Measurements from ENCODE around the gene LFNG. TPM values are rescaled to one million over a fixed set of nuclear protein-coding genes. Genes with fewer than 3 reads are reported as not detected.

Gene LFNG
- total and polyA plus RNA-seq, 2 donors (not counting 1 experiment from before 2014, with no cell fraction given), result 73.3 to 208 TPM

DNA sequence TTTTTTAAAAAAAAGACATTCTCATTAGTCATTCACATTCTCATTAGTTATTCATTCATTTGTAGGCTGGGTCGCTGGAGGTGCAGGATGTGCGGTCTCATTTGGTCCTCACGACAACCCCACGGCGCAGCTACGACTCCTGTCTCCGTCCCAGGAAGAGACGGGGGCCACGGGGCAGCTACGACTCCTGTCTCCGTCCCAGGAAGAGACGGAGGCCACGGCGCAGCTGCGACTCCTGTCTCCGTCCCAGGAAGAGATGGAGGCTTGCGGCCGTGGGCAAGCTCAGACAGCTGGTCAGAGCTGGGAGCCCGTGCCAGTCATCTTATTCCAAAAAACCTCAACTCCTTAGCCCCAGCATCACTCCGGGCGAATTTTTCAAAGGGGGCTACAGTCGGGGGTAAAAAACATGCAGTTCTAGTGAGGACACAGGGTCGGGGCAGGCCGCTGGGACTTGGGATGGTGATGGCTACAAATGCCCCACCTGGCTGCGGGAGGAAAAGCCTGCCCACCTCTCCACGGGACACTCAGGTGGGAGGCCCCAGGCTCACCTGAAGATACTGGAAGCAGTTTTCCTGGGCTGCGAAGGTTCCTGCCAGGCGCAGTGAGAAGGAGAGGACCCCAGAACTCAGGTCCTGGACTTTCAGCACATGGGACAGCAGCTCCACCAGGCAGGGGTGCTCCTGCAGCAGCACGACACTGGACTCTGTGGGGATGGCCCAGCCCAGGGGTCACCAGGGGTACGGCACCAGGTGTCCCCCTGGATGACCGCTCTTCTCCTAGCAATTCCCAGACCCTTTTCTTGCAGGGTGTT is 27.4 kb downstream of the LFNG start:
- peaks cover 16% of the 10 kb centered on the region for H3K4me1 Mint-ChIP-seq
- Histone ChIP-seq H3K9me3 (ENCODE audit: control extremely low read depth in 1 of 3, control insufficient read depth in 2 of 3, insufficient read depth in 1 of 3, low read length in 2 of 3) (peaks cover 0 to 3% (median 0%) of the 10 kb centered on the region in 3 donors), H2AFZ (ENCODE audit: insufficient read depth, low read depth, low read length, poor library complexity, severe bottlenecking) (no peak overlapping the region), H3K4me2 (replicated peaks; ENCODE audit: low read depth, low read length, poor library complexity, severe bottlenecking) (no peak overlapping the region), H3K27me3 (replicated peaks in 1 of 4; ENCODE audit: control extremely low read depth in 1 of 4, control insufficient read depth in 3 of 4, insufficient read depth in 4 of 4, low read length in 3 of 4) (no peaks in the 10 kb centered on the region), H3K27ac (ENCODE audit: low read length in 2 of 2) (no peak overlapping the region), H4K20me1 (ENCODE audit: control insufficient read depth, insufficient read depth, low read length, poor library complexity, severe bottlenecking) (peaks cover 6% of the 10 kb centered on the region), H3K36me3 (replicated peaks in 1 of 2; ENCODE audit: control extremely low read depth in 1 of 2, control insufficient read depth in 1 of 2, extremely low read depth in 1 of 2, insufficient read depth in 2 of 2, low read length in 1 of 2) (peaks cover 6 to 62% of the 10 kb centered on the region in 2 experiments), H3K79me2 (ENCODE audit: control insufficient read depth, insufficient read depth, low read length) (peaks cover 36% of the 10 kb centered on the region), H3K4me1 (ENCODE audit: control insufficient read depth in 2 of 2, insufficient read depth in 2 of 2, low read length in 2 of 2) (peaks cover 0 to 9% of the 10 kb centered on the region in 2 donors), H3K4me3 (ENCODE audit: control extremely low read depth in 1 of 5, extremely low read depth in 1 of 5, insufficient read depth in 1 of 5, low read depth in 2 of 5, low read length in 4 of 5) (no peak overlapping the region), H3K9ac (ENCODE audit: low read length) (no peak overlapping the region)
- no peak for TF ChIP-seq EZH2 (IDR thresholded peaks at IDR 0.05; ENCODE audit: borderline replicate concordance, insufficient read depth, low read depth, low read length, poor library complexity, severe bottlenecking)
- TF ChIP-seq, protein P1, sequence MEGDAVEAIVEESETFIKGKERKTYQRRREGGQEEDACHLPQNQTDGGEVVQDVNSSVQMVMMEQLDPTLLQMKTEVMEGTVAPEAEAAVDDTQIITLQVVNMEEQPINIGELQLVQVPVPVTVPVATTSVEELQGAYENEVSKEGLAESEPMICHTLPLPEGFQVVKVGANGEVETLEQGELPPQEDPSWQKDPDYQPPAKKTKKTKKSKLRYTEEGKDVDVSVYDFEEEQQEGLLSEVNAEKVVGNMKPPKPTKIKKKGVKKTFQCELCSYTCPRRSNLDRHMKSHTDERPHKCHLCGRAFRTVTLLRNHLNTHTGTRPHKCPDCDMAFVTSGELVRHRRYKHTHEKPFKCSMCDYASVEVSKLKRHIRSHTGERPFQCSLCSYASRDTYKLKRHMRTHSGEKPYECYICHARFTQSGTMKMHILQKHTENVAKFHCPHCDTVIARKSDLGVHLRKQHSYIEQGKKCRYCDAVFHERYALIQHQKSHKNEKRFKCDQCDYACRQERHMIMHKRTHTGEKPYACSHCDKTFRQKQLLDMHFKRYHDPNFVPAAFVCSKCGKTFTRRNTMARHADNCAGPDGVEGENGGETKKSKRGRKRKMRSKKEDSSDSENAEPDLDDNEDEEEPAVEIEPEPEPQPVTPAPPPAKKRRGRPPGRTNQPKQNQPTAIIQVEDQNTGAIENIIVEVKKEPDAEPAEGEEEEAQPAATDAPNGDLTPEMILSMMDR (IDR thresholded peaks at IDR 0.05), result no peak
- H3K27me3 Mint-ChIP-seq, result no peaks in the 10 kb centered on the region
- ChIA-PET CTCF (interaction anchor here (0.7 to 1.5 kb wide), 3 partner anchors 96 to 169 kb away, joined by 3 to 6 read pairs (median 4); no protein-coding TSS in a partner anchor), POLR2A (interaction anchor here (1.2 kb wide), 1 partner anchor 17 kb away, joined by 3 read pairs; no protein-coding TSS in a partner anchor)
- no peak overlapping the region for H3K4me3 Mint-ChIP-seq
- ATAC-seq (ENCODE audit: low read depth) (no peak), DNase-seq (no peak)
- intact Hi-C loops (cut with micrococcal nuclease), result no loop called here
- 97% methylated on average over 28 of the region's 31 CpGs for WGBS (ENCODE audit: insufficient coverage)
- H3K9me3 Mint-ChIP-seq (ENCODE audit: insufficient read depth), result no peaks in the 10 kb centered on the region
- no peak overlapping the region for H3K27ac Mint-ChIP-seq

DNA sequence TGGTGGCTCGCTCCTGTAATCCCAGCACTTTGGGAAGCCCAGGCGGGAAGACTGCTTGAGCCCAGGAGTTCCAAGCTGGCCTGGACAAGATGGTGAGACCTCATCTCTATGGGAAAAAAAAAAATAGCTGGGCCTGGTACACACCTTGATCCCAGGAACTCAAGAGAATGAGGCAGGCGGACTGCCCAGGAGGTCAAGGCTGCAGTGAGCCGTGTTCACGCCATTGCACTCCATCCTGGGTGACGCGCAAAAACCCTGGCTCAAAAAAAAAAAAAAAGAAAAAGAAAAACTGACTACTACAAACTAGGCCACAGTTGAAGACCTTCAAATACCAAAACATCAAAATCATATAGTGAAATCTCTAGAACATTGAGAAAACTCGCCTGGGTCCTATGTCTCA is 31.8 kb downstream of the LFNG start:
- Histone ChIP-seq H3K4me1 (ENCODE audit: control insufficient read depth in 2 of 2, insufficient read depth in 2 of 2, low read length in 2 of 2) (peaks cover 14 to 19% of the 10 kb centered on the region in 2 donors), H3K9me3 (ENCODE audit: control extremely low read depth in 1 of 3, control insufficient read depth in 2 of 3, insufficient read depth in 1 of 3, low read length in 2 of 3) (peaks cover 0 to 3% (median 0%) of the 10 kb centered on the region in 3 donors), H3K4me2 (replicated peaks; ENCODE audit: low read depth, low read length, poor library complexity, severe bottlenecking) (no peak overlapping the region), H3K4me3 (ENCODE audit: control extremely low read depth in 1 of 5, extremely low read depth in 1 of 5, insufficient read depth in 1 of 5, low read depth in 2 of 5, low read length in 4 of 5) (no peak overlapping the region), H3K36me3 (replicated peaks in 1 of 2; ENCODE audit: control extremely low read depth in 1 of 2, control insufficient read depth in 1 of 2, extremely low read depth in 1 of 2, insufficient read depth in 2 of 2, low read length in 1 of 2) (peaks cover 6 to 25% of the 10 kb centered on the region in 2 experiments), H3K9ac (ENCODE audit: low read length) (no peak overlapping the region), H3K27me3 (replicated peaks in 1 of 4; ENCODE audit: control extremely low read depth in 1 of 4, control insufficient read depth in 3 of 4, insufficient read depth in 4 of 4, low read length in 3 of 4) (no peaks in the 10 kb centered on the region), H4K20me1 (ENCODE audit: control insufficient read depth, insufficient read depth, low read length, poor library complexity, severe bottlenecking) (peaks cover 16% of the 10 kb centered on the region), H3K79me2 (ENCODE audit: control insufficient read depth, insufficient read depth, low read length) (peaks cover 60% of the 10 kb centered on the region), H2AFZ (ENCODE audit: insufficient read depth, low read depth, low read length, poor library complexity, severe bottlenecking) (no peak overlapping the region), H3K27ac (ENCODE audit: low read length in 2 of 2) (no peak overlapping the region)
- 100% methylated on average over 7 of the region's 8 CpGs for WGBS (ENCODE audit: insufficient coverage)
- H3K4me1 Mint-ChIP-seq, result peaks cover 31% of the 10 kb centered on the region
- ATAC-seq (ENCODE audit: low read depth), result no peak
- TF ChIP-seq, protein P1 (IDR thresholded peaks at IDR 0.05), result no peak
- no peak for TF ChIP-seq EZH2 (IDR thresholded peaks at IDR 0.05; ENCODE audit: borderline replicate concordance, insufficient read depth, low read depth, low read length, poor library complexity, severe bottlenecking)
- DNase-seq, result no peak
- intact Hi-C loops (cut with micrococcal nuclease), result no loop called here
- no peak overlapping the region for H3K4me3 Mint-ChIP-seq
- ChIA-PET POLR2A (interaction anchor here (0.7 kb wide), 2 partner anchors 64 to 94 kb away, joined by 3 to 9 read pairs; no protein-coding TSS in a partner anchor), CTCF (interaction anchor here (0.7 to 0.8 kb wide), 2 partner anchors 9 to 31 kb away, joined by 3 to 5 read pairs; no protein-coding TSS in a partner anchor)
- H3K27ac Mint-ChIP-seq, result no peak overlapping the region
- no peaks in the 10 kb centered on the region for H3K27me3 Mint-ChIP-seq
- no peaks in the 10 kb centered on the region for H3K9me3 Mint-ChIP-seq (ENCODE audit: insufficient read depth)

Data from B cell (primary cell).